ENCODE data around the gene FGD4. TPM values are rescaled to one million over a fixed set of nuclear protein-coding genes. Genes with fewer than 3 reads are reported as not detected.

Gene FGD4
- total and polyA plus RNA-seq, 7 donors, result 7.8 to 19.1 (median 11.3) TPM

DNA sequence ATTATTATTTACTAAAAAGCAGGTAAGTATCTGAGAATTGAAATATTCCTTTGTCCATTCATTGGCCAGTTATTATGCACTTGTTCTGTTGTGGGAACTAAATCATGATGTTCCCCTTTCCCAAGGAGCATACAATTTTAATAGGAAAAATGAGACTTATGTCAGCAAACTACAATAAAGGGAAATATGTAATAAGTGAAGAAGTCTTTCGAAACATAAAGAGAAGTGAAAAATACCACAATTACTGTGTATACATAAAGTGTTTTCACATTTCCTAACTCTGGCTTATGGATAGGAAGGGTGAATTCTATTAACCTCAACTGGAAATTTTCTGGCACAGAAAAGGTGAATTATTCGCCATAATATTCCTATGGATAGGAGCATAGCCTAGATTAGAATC, 201.3 kb downstream of the FGD4 start:
- no peaks in the 10 kb centered on the region for H3K27me3 ChIP-seq
- H3K36me3 ChIP-seq, result no peaks in the 10 kb centered on the region
- 91% methylated on average over 2 of the region's 2 CpGs for WGBS, 2 donors

DNA sequence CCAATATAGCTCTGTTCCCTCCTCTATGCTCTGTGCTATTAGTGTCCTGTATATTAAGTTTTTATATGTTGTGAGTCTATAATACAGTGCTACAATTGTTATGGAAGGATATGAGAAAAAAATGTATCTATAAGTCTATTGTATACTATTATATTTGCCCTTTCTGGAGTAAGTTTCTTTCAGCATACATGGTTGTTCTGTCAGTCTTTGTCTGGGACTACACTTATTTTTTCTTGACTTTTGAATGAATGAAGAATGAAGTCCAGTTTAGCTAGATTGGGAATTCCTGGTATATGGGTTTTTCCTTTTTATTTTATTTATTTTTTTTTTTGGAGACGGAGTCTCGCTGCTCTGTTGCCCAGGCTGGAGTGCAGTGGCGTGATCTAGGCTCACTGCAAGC, 203.7 kb downstream of the FGD4 start:
- no peak for DNase-seq
- intact Hi-C loops (cut with DNase I), result no loop called here

More for the DNA sequence above, 201.3 kb downstream of the FGD4 start:
- Histone ChIP-seq H3K9me3 (no peaks in the 10 kb centered on the region), H3K4me1 (no peaks in the 10 kb centered on the region), H3K4me3 (no peak overlapping the region), H3K27ac (no peak overlapping the region)
- no peak for TF ChIP-seq POLR2A (IDR thresholded peaks at IDR 0.05)
- no peak for DNase-seq
- intact Hi-C loops (cut with DNase I), result no loop called here

DNA sequence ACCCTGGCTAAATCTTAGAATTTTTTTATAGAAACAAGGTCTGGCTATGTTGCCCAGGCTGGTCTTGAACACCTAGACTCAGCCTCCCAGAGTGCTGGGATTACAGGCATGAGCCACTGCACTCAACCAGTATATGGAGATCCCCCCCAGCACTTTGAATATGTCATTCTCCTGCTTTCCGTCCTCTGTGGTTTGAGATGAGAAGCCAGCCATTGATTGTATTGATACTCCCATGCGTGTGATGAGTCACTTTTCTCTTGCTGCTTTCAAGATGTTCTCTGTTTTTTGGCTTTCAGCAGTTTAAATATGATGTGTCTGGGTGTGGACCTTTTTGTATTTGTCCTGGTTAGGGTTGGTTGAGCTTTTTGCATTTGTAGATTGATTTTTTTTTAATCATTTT, 204.5 kb downstream of the FGD4 start:
- no peak for DNase-seq
- WGBS, 2 donors, result 82 to 87% methylated on average over 2 of the region's 2 CpGs
- no peak overlapping the region for H3K4me3 ChIP-seq
- H3K27ac ChIP-seq, result no peak overlapping the region
- intact Hi-C loops (cut with DNase I), result no loop called here
- TF ChIP-seq EP300 (IDR thresholded peaks at IDR 0.05), result no peak
- TF ChIP-seq POLR2A (IDR thresholded peaks at IDR 0.05), result no peak
- TF ChIP-seq CTCF (IDR thresholded peaks at IDR 0.05), result no peak
- no peak for TF ChIP-seq POLR2AphosphoS5 (IDR thresholded peaks at IDR 0.05)
- peaks cover 0 to 10% (median 0%) of the 10 kb centered on the region in 4 donors for H3K4me1 ChIP-seq
- no peaks in the 10 kb centered on the region for H3K9me3 ChIP-seq
- no peaks in the 10 kb centered on the region for H3K27me3 ChIP-seq
- peaks cover 0 to 1% (median 0%) of the 10 kb centered on the region in 4 donors for H3K36me3 ChIP-seq

More for the DNA sequence above, 203.7 kb downstream of the FGD4 start:
- no peaks in the 10 kb centered on the region for H3K36me3 ChIP-seq
- H3K4me1 ChIP-seq, result peaks cover 0 to 10% (median 0%) of the 10 kb centered on the region in 4 donors
- no peak overlapping the region for H3K4me3 ChIP-seq
- 96 to 98% methylated on average over 3 of the region's 3 CpGs for WGBS, 2 donors
- no peaks in the 10 kb centered on the region for H3K9me3 ChIP-seq
- TF ChIP-seq POLR2AphosphoS5 (IDR thresholded peaks at IDR 0.05) (no peak), EP300 (IDR thresholded peaks at IDR 0.05) (no peak), POLR2A (IDR thresholded peaks at IDR 0.05) (no peak), CTCF (IDR thresholded peaks at IDR 0.05) (no peak)
- no peak overlapping the region for H3K27ac ChIP-seq
- H3K27me3 ChIP-seq, result no peaks in the 10 kb centered on the region

DNA sequence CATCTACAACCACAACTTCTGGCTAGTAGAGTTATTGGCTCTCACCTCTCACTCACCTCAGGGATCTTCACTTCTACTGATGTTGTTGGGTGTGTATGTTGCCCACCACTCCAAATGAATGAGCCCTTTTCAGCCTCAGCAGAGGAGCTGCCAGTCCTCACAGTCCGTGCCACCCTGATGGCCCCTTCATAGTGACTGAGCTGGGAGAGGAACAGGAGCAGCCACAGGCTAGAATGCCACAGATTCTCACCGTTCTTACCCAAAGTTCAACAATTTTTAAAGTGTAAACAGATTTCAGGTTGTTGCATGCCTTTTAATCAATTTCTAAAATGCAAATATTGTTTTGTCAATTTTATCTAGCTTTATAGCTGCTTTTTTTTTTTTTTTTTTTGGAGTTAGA, 205.2 kb downstream of the FGD4 start:
- H3K4me3 ChIP-seq, result no peak overlapping the region
- no peak for DNase-seq
- peaks cover 0 to 6% (median 0%) of the 10 kb centered on the region in 4 donors for H3K36me3 ChIP-seq
- H3K27ac ChIP-seq, result no peak overlapping the region
- TF ChIP-seq POLR2AphosphoS5 (IDR thresholded peaks at IDR 0.05) (no peak), EP300 (IDR thresholded peaks at IDR 0.05) (no peak), POLR2A (IDR thresholded peaks at IDR 0.05) (no peak), CTCF (IDR thresholded peaks at IDR 0.05) (no peak)
- 62 to 94% methylated on average over 2 of the region's 2 CpGs for WGBS, 2 donors
- H3K9me3 ChIP-seq, result no peaks in the 10 kb centered on the region
- H3K4me1 ChIP-seq, result peaks cover 0 to 10% (median 0%) of the 10 kb centered on the region in 4 donors
- intact Hi-C loops (cut with DNase I), result no loop called here
- no peaks in the 10 kb centered on the region for H3K27me3 ChIP-seq

GRCh38 chr12:32605326-32606095, 206.2 kb downstream of the FGD4 start:
- WGBS, 2 donors, result 95 to 96% methylated on average over 3 of the region's 3 CpGs
- TF ChIP-seq EP300 (IDR thresholded peaks at IDR 0.05) (no peak), POLR2A (IDR thresholded peaks at IDR 0.05) (no peak), POLR2AphosphoS5 (IDR thresholded peaks at IDR 0.05) (no peak), CTCF (IDR thresholded peaks at IDR 0.05) (no peak)
- no peak overlapping the region for H3K4me3 ChIP-seq
- peaks cover 0 to 10% (median 0%) of the 10 kb centered on the region in 4 donors for H3K4me1 ChIP-seq
- intact Hi-C loops (cut with DNase I), result no loop called here
- DNase-seq, result no peak
- H3K36me3 ChIP-seq, result peaks cover 0 to 6% (median 0%) of the 10 kb centered on the region in 4 donors
- H3K27me3 ChIP-seq, result no peaks in the 10 kb centered on the region
- H3K9me3 ChIP-seq, result no peaks in the 10 kb centered on the region
- H3K27ac ChIP-seq, result no peak overlapping the region
